SHP77 (cell line): ENCODE measurements around the gene RERE.
"Not testable (repeated sequence)": the region's sequence is repeated elsewhere in the genome, so short reads cannot be mapped to it uniquely, and the experiment has no call there.

ENCODE experiments used
- DNase-seq, 2 experiments: peaks; one replicate each; lab custom pipeline; 2025; lab: John Stamatoyannopoulos, UW

RERE gene

GRCh38 chr1:8751984-8752383, 65.5 kb downstream of the RERE start:
- no peak for DNase-seq

- no peak for DNase-seq
These were observed 69.3 kb downstream of the RERE start for GRCh38 chr1:8747879-8748825.

- no peak for DNase-seq
These were observed 70.9 kb downstream of the RERE start for GRCh38 chr1:8746554-8746953.

GRCh38 chr1:8745749-8746390, 71.6 kb downstream of the RERE start:
- no peak for DNase-seq

DNA sequence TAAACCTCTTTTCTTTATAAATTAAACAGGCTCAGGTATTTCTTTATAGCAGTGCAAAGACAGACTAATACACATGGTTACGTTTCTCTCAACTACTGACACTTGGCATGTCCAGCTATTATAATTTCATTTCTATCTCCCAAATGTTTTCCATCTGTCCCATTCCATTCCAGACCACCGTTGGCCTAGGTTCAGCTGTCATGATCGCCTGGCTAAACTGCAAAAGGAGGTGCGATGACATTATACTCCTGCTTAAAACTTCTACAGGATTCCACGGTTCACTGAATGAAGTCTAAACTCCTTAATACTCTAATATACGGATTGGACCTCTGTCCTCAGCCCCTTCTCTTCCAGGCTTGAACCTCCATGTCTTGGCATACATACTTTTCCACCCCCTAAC, 72.1 kb downstream of the RERE start:
- no peak for DNase-seq

DNA sequence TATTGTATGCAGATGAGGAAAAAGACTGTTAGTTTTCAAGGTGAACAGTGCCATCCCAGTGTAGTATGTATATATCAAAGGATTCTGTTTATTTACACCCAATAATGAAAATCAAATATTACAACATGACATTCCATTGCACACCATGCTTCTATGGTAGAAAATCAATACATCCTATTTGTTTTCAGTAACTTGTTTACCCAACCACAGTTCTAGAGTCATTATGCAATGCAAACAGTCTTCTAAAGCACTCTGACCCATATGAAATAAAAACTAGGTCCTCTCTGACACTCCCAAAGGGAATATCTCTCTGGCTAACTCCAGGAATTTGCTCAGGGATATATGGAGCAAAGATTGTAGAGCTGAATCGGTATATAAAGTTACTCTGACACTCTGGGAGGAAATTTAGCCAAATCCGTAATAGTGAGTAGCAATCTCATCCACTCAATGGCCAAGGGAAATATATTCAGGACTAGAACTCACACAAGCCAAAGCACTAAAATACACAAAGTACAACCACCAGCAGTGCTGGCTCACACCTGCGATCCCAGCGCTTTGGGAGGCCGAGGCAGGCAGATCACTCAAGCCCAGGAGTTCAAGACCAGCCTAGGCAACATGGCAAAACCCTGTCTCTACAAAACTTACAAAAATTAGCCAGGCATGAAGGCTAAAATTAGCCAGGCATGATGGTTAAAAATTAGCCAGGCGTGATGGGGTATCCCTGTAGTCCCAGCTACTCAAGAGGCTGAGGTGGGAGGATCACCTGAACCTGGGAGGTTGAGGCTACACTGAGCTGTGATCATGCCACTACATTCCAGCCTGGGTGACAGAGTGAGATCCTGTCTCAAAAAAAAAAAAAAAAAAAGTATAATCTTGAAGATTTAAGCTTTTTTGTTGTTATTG, 75.2 kb downstream of the RERE start:
- DNase-seq = no peak

DNA sequence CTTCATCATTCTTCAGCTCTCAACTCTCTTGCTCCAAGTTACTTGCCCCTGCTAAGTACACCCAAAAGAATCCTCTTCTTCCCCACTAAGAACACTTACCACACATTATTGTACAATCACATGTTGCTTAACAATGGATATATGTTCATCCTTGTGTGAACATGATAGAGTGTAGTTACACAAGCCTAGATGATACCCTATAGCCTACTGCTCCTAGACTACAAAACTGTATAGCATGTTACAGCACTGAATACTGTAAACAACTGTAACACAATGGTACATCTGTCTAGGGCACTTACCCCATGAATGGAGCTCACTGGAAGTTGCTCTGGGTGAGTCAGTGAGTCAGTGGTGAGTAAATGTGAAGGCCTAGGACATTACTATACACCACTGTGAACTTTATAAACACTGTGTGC, 77.4 kb downstream of the RERE start:
- no peak for DNase-seq

DNA sequence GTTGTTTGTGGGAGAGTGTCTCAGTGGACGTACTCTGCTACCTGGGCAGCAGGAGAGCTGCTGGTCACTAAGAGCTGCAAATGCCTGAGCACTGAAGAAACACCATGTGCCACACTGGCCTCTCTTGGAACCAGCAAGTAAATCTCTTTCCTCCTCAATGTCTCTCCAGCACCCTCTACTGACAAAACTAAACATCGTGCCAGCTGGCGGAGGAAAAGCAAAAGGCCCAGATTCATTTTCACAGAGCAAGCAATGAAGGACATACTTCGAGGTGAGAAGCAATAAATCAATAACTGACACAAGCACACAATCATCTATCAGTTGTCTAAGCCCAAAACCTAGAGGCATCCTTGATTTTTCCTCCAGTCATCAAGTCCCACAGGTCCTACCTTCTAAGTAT, 78.1 kb downstream of the RERE start:
- DNase-seq = no peak

DNA sequence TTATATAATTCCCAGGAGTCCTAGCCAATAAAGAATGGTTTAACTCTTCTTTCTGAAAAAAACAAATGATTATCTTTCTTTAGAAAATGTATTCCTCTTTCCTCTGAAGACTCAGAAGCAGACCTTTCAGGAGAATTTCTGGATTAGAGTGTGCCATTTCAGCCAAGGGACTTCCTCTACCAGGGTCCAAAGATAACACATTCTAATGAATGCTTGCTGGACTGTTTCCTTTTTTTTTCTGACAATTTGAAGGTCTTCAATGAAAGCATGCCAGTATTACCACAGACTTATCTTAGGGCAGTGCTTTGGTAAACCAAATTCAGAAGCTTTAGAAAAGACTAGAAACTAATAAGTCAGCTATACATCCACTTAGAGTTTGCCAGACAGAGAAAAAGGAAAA, 80.5 kb downstream of the RERE start:
- no peak for DNase-seq

DNA sequence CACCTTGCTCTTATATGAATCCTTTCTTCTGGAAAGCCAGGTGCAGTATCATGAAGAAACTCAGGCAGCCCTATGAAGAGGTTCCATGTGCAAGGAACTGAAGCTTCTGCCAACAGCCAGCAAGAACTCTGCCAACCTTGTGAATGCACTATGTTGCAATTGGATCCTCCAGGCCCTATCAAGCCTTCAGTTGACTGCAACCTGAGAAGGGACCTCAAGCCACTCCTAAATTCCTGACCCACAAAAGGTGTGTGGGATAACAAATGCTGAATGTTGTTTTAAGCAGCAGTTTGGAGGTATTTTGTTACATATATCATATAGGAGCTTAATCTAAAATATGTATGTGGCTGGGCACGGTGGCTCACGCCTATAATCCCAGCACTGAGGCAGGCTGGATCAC, 84.0 kb downstream of the RERE start:
- DNase-seq = no peak

DNA sequence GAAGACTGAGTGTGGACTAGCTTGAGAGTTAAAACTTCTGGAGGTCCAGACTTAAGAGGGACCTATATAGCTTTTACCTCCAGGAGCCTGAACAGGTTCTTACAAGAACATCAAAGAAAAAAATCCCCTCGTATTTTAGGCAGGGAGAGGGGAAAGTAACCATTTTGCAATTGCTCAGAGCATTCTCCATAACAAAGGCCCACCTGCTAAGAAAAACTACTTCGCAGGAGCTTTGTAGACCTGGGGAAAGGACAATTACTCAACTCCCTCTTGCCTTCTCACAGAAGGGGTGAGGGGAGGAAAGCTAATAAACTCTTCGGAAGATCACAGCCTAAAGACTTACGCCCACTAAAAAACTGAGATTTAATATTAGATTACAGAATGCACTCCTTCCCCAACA, 86.3 kb downstream of the RERE start:
- no peak for DNase-seq

- no peak for DNase-seq
These were observed 89.0 kb downstream of the RERE start for GRCh38 chr1:8728464-8728863.

GRCh38 chr1:8727809-8728213, 89.6 kb downstream of the RERE start:
- DNase-seq = no peak

- DNase-seq = not testable (repeated sequence)
These were observed 90.1 kb downstream of the RERE start for GRCh38 chr1:8727316-8727715.

GRCh38 chr1:8726801-8727186, 90.6 kb downstream of the RERE start:
- not testable (repeated sequence) for DNase-seq

DNA sequence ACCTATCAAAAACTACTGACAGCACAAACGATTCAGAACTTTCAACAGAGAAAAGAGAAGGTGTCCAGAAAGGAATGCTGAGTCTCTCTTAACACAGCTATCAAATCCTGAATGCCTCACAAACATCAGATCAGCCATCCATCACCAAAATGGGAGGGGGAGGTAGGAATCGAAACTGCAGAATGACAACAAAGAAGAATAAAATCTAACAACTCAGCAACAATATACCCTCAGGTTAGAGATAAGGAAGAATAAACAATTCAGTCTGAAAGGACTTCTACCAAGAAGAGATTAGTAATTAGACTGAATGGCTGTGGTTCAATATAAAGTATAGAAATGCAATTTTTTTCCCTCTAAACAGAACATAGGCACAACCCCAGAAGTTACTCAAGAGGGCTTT, 94.4 kb downstream of the RERE start:
- DNase-seq = no peak

GRCh38 chr1:8722366-8722765, 95.1 kb downstream of the RERE start:
- no peak for DNase-seq

GRCh38 chr1:8721679-8722324, 95.6 kb downstream of the RERE start:
- no peak for DNase-seq

- DNase-seq = no peak
These were observed 97.1 kb downstream of the RERE start for GRCh38 chr1:8720347-8720746.

GRCh38 chr1:8718850-8719361, 98.5 kb downstream of the RERE start:
- DNase-seq = peak; percentile 14 to 24

DNA sequence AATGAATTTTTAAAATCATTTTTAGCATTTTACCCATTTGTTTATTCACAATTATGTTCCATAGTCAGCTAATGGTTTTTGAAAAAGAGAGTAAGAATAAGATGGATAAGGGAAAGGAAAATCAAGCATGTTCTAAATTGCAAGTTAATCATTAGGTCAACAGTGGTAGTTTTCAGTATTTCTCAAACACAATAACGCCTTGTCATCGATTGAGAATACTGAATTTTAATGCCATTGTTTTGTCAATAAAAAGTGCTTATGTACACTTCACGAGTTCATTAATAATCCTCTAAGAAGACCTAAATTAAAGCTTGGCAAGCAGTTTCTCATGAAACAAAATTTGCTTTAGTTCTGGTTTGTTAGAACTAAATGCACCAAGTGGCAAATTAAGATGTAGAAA, 100.3 kb downstream of the RERE start:
- DNase-seq = no peak

GRCh38 chr1:8716238-8716637, 101.2 kb downstream of the RERE start:
- DNase-seq = no peak
